ENCODE results near the gene MLH3.

The MLH3 gene

GRCh38 chr14:75090353-75090752, 39.1 kb upstream of the MLH3 start:
- no peak for TF ChIP-seq CTCF (IDR thresholded peaks at IDR 0.05)

- TF ChIP-seq CTCF (IDR thresholded peaks at IDR 0.05) = peak; percentile 75
These were observed 37.5 kb upstream of the MLH3 start for GRCh38 chr14:75088566-75089373.

GRCh38 chr14:75088153-75088552, 36.9 kb upstream of the MLH3 start:
- no peak for TF ChIP-seq CTCF (IDR thresholded peaks at IDR 0.05)

- TF ChIP-seq CTCF (IDR thresholded peaks at IDR 0.05) = peak; percentile 25; the same call in 1 of the 2 replicates
These were observed 33.2 kb upstream of the MLH3 start for GRCh38 chr14:75084513-75084912.

GRCh38 chr14:75083271-75083670, 32.0 kb upstream of the MLH3 start:
- TF ChIP-seq CTCF (IDR thresholded peaks at IDR 0.05) = no peak

GRCh38 chr14:75081660-75082229, 30.5 kb upstream of the MLH3 start:
- TF ChIP-seq CTCF (IDR thresholded peaks at IDR 0.05) = no peak

GRCh38 chr14:75079521-75079920, 28.3 kb upstream of the MLH3 start:
- TF ChIP-seq CTCF (IDR thresholded peaks at IDR 0.05) = no peak

Measured in LNCAP (cell line).